PC-3 (cell line): Measurements from ENCODE around the gene LINC00305. TPM values are rescaled to one million over a fixed set of nuclear protein-coding genes. Genes with fewer than 3 reads are reported as not detected.

Experiments used
- ATAC-seq: fragments of 200-7000 bp; cut with Tn5 transposase; 2 replicates; pipeline ENCODE4 v1.9.1; 2020; ENCODE audit warnings: mild to moderate bottlenecking, moderate library complexity
- BruUV-seq: library from RNA; stranded (reverse); fragments of 400-500 nt; replicated peaks from 2 replicates; lab custom pipeline; 2021; lab: Mats Ljungman, UMichigan
- CTCF ChIA-PET: fragments of 300-600 bp; sonication (Branson Sonifier 250); formaldehyde crosslinking; loops from one replicate; lab custom pipeline; 2022; ENCODE audit warnings: antibody characterized with exemption; lab: Charles Lee
- POLR2A ChIA-PET: fragments of 300-600 bp; sonication (Branson Sonifier 250); formaldehyde crosslinking; loops from one replicate; lab custom pipeline; 2022; ENCODE audit warnings: antibody characterized with exemption; ENCODE audit not compliant: unreplicated experiment; lab: Charles Lee
- DNase-seq: peaks from one replicate; pipeline ENCODE4 v3.0.0-alpha.2; 2015
- H2AFZ ChIP-seq: fragments of 300-600 bp; sonication (generic); 2 replicates; pipeline ENCODE4 v1.6.0; 2016; ENCODE audit warnings: antibody characterized with exemption, low read length
- H3F3A ChIP-seq: fragments of 300-600 bp; sonication (generic); one replicate; pipeline ENCODE4 v1.6.0; 2017; ENCODE audit warnings: antibody characterized with exemption, low read length, control low read depth, mild to moderate bottlenecking; ENCODE audit not compliant: unreplicated experiment
- H3K27ac ChIP-seq: fragments of 300-600 bp; sonication (generic); 2 replicates; pipeline ENCODE4 v1.5.1; 2016; ENCODE audit warnings: mild to moderate bottlenecking, low read length
- H3K27me3 ChIP-seq: fragments of 300-600 bp; sonication (generic); 2 replicates; pipeline ENCODE4 v1.6.1; 2016; ENCODE audit warnings: low read length, mixed read lengths
- H3K36me3 ChIP-seq: fragments of 300-600 bp; sonication (generic); 2 replicates; pipeline ENCODE4 v1.6.1; 2016; ENCODE audit warnings: low read depth, mixed run types, low read length, mixed read lengths
- H3K4me1 ChIP-seq: fragments of 300-600 bp; sonication (generic); 2 replicates; pipeline ENCODE4 v1.5.1; 2016; ENCODE audit warnings: low read length; ENCODE audit not compliant: insufficient read depth
- H3K4me2 ChIP-seq: fragments of 300-600 bp; sonication (generic); 2 replicates; pipeline ENCODE4 v1.6.0; 2016; ENCODE audit warnings: low read length
- H3K4me3 ChIP-seq: fragments of 300-600 bp; sonication (generic); 2 replicates; pipeline ENCODE4 v1.5.1; 2016; ENCODE audit warnings: mild to moderate bottlenecking, low read length, mixed read lengths
- H3K79me2 ChIP-seq: fragments of 300-600 bp; sonication (generic); 2 replicates; pipeline ENCODE4 v1.6.1; 2017; ENCODE audit warnings: low read length, mixed read lengths
- H3K9ac ChIP-seq: fragments of 300-600 bp; sonication (generic); 2 replicates; pipeline ENCODE4 v1.6.0; 2016; ENCODE audit warnings: mild to moderate bottlenecking, low read length
- H3K9me2 ChIP-seq: fragments of 300-600 bp; sonication (generic); replicated peaks from 2 replicates; pipeline ENCODE4 v1.6.1; 2016; ENCODE audit warnings: mixed run types, low read length, mixed read lengths
- H3K9me3 ChIP-seq: fragments of 300-600 bp; sonication (generic); 2 replicates; pipeline ENCODE4 v1.6.1; 2016; ENCODE audit warnings: low read length, mixed read lengths
- H4K20me1 ChIP-seq: fragments of 300-600 bp; sonication (generic); 2 replicates; pipeline ENCODE4 v1.6.1; 2016; ENCODE audit warnings: low read length, mixed read lengths
- EZH2 ChIP-seq: fragments of 300-600 bp; sonication (generic); IDR thresholded peaks from one replicate; pipeline ENCODE4 v1.6.1; 2017; ENCODE audit warnings: antibody characterized with exemption, mild to moderate bottlenecking, low read length; ENCODE audit not compliant: unreplicated experiment
- EZH2phosphoT487 ChIP-seq: fragments of 300-600 bp; sonication (generic); IDR thresholded peaks from 2 replicates; pipeline ENCODE4 v1.6.1; 2018; ENCODE audit warnings: mild to moderate bottlenecking, antibody characterized with exemption, low read length, borderline replicate concordance
- intact Hi-C: fragments of 100-400 bp; cut with micrococcal nuclease; formaldehyde crosslinking; loops from 2 replicates; pipeline ENCODE4 v1.9.0; 2023
- total RNA-seq: library from RNA; depleted of rRNA; stranded (reverse); fragments of >200 nt; gene quantifications from 2 replicates; pipeline ENCODE4 v1.2.3, GENCODE V29; 2014
- TF ChIP-seq, protein P1 (sequence below): fragments of 300-600 bp; sonication (generic); conservative IDR thresholded peaks from 2 replicates; pipeline ENCODE4 v1.5.1; 2017; ENCODE audit warnings: antibody characterized with exemption, low read depth, mild to moderate bottlenecking, low read length

LINC00305 gene
- total RNA-seq, 1 experiment from 2014 or later: not detected

DNA sequence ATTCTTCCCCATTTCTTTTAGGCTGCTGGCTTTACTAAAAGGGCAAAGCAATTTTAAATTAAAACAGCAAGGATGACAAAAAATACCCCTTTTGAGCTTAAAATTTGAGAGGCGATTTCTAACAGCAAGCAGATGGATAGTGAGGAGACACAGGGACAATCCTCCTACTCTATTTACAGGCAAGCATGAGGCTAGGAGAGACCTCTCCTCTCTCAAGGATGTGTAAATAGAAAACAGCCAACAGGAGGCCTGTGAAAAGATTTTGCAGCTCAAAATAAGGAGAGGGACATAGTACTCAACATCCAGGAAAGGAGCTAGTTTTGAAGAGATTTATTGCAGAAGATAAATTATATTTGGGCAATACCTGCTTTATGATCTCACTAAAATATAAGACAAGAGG lies 53.8 kb downstream of the LINC00305 start:
- intact Hi-C loops: loop anchor here (5.0 kb wide), 1 partner anchor 312 kb away; no protein-coding TSS in a partner anchor
- no TSS peak for BruUV-seq
- POLR2A ChIA-PET: no interaction called here
- no peaks in the 10 kb centered on the region for H4K20me1 ChIP-seq
- no peak overlapping the region for H3K4me2 ChIP-seq
- no peak overlapping the region for H3K27ac ChIP-seq
- peaks cover 12% of the 10 kb centered on the region for H3K27me3 ChIP-seq
- H3K4me3 ChIP-seq: no peak overlapping the region
- H3K9me2 ChIP-seq: no peaks in the 10 kb centered on the region
- ATAC-seq: no peak
- TF ChIP-seq, protein P1, sequence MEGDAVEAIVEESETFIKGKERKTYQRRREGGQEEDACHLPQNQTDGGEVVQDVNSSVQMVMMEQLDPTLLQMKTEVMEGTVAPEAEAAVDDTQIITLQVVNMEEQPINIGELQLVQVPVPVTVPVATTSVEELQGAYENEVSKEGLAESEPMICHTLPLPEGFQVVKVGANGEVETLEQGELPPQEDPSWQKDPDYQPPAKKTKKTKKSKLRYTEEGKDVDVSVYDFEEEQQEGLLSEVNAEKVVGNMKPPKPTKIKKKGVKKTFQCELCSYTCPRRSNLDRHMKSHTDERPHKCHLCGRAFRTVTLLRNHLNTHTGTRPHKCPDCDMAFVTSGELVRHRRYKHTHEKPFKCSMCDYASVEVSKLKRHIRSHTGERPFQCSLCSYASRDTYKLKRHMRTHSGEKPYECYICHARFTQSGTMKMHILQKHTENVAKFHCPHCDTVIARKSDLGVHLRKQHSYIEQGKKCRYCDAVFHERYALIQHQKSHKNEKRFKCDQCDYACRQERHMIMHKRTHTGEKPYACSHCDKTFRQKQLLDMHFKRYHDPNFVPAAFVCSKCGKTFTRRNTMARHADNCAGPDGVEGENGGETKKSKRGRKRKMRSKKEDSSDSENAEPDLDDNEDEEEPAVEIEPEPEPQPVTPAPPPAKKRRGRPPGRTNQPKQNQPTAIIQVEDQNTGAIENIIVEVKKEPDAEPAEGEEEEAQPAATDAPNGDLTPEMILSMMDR: no peak
- TF ChIP-seq EZH2phosphoT487: no peak
- no peak for TF ChIP-seq EZH2
- DNase-seq: no peak
- no peak overlapping the region for H3K9ac ChIP-seq
- no peaks in the 10 kb centered on the region for H3K4me1 ChIP-seq
- H3K36me3 ChIP-seq: no peaks in the 10 kb centered on the region
- H3K9me3 ChIP-seq: no peaks in the 10 kb centered on the region
- H3K79me2 ChIP-seq: no peaks in the 10 kb centered on the region
- CTCF ChIA-PET: interaction anchor here (0.6 kb wide), 1 partner anchor 1621 kb away, joined by 4 read pairs; no protein-coding TSS in a partner anchor
- H3F3A ChIP-seq: no peaks in the 10 kb centered on the region
- no peak overlapping the region for H2AFZ ChIP-seq

DNA sequence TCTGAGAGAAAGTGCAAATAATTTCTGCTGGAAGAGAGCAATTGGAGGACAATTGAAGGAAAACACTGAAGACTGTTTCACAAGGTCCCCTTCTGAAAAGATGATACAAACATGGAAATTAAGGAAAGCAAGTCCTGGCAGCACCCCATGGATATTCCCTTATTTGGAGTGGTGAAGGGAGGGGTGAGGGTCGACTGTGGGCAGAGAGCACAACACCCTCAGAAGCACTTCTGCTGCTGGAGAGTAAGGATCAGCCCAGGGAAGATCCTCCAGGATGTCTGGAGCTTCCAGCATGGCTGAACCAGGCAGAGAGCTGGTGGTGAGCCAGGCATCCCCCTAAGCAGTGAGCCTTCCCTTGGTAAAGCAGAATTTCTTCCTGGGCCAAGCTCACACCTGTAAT lies 54.7 kb downstream of the LINC00305 start:
- CTCF ChIA-PET: no interaction called here
- no peaks in the 10 kb centered on the region for H4K20me1 ChIP-seq
- BruUV-seq: no TSS peak

DNA sequence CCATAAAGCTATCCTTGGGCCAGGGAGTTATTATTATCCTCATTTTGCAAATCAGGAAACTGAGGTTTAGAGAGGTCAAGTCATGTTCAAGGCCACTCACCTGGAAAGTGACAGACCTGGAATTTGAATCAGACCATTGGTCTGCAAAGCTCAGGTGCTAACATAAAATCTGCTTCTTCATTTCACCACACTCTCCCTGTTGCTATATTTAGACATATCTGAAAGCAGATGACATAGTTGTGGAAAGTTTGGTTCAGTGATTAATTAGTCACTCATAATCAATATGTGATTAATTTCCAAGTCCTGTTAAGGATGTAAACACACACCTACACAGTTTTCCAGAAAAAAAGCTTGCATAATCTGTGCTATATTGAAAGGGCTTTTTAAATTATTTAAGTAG lies 57.4 kb downstream of the LINC00305 start:
- H3K79me2 ChIP-seq: no peaks in the 10 kb centered on the region
- intact Hi-C loops: no loop called here
- H3K4me2 ChIP-seq: no peak overlapping the region
- H3K9ac ChIP-seq: no peak overlapping the region
- H3K36me3 ChIP-seq: no peaks in the 10 kb centered on the region
- no peak overlapping the region for H3K4me3 ChIP-seq
- no peaks in the 10 kb centered on the region for H4K20me1 ChIP-seq
- H3K4me1 ChIP-seq: no peaks in the 10 kb centered on the region
- no peaks in the 10 kb centered on the region for H3K27me3 ChIP-seq
- BruUV-seq: no TSS peak
- CTCF ChIA-PET: no interaction called here
- H3K9me2 ChIP-seq: no peaks in the 10 kb centered on the region
- TF ChIP-seq, protein P1: no peak
- no peak for TF ChIP-seq EZH2phosphoT487
- no peak for TF ChIP-seq EZH2
- POLR2A ChIA-PET: no interaction called here
- no peaks in the 10 kb centered on the region for H3F3A ChIP-seq
- ATAC-seq (no peak), DNase-seq (no peak)
- H2AFZ ChIP-seq: no peak overlapping the region
- H3K27ac ChIP-seq: no peak overlapping the region
- no peaks in the 10 kb centered on the region for H3K9me3 ChIP-seq

More for the DNA sequence above, 54.7 kb downstream of the LINC00305 start:
- no peak overlapping the region for H2AFZ ChIP-seq
- no peak for DNase-seq
- H3K4me1 ChIP-seq: no peaks in the 10 kb centered on the region
- no peak overlapping the region for H3K27ac ChIP-seq
- intact Hi-C loops: no loop called here
- H3K36me3 ChIP-seq: no peaks in the 10 kb centered on the region
- POLR2A ChIA-PET: no interaction called here
- TF ChIP-seq, protein P1: no peak
- TF ChIP-seq EZH2phosphoT487 (no peak), EZH2 (no peak)
- ATAC-seq: no peak
- H3K27me3 ChIP-seq: peaks cover 6% of the 10 kb centered on the region
- H3F3A ChIP-seq: no peaks in the 10 kb centered on the region
- H3K9me2 ChIP-seq: no peaks in the 10 kb centered on the region
- H3K4me2 ChIP-seq: no peak overlapping the region
- no peaks in the 10 kb centered on the region for H3K79me2 ChIP-seq
- H3K9ac ChIP-seq: no peak overlapping the region
- H3K4me3 ChIP-seq: no peak overlapping the region
- no peaks in the 10 kb centered on the region for H3K9me3 ChIP-seq
